HCEC 1CT (cell line): Measurements from ENCODE around the gene TUBA3D.
"Not testable (repeated sequence)": the region's sequence is repeated elsewhere in the genome, so short reads cannot be mapped to it uniquely, and the experiment has no call there.

Experiments used
- DNase-seq: peaks from one replicate; pipeline ENCODE4 v3.0.0-alpha.2; 2017

TUBA3D gene

GRCh38 chr2:131475831-131476230 is at the start of gene TUBA3D:
Gene TUBA3D (plus strand): TSS chr2:131476119. CDS start chr2:131476200, 81 bp downstream.
- DNase-seq = no peak

- DNase-seq = no peak
These were observed 49.2 kb upstream of the TUBA3D start for GRCh38 chr2:131426727-131427126.

- peak; percentile 48 for DNase-seq
These were observed 44.6 kb upstream of the TUBA3D start for GRCh38 chr2:131431336-131431735.

GRCh38 chr2:131440742-131441468 is 35.0 kb upstream of the TUBA3D start:
- not testable (repeated sequence) for DNase-seq

- DNase-seq = not testable (repeated sequence)
These were observed 31.0 kb upstream of the TUBA3D start for GRCh38 chr2:131444736-131445514.

GRCh38 chr2:131445515-131445797 is 30.5 kb upstream of the TUBA3D start:
- not testable (repeated sequence) for DNase-seq

GRCh38 chr2:131445896-131446295 is 30.0 kb upstream of the TUBA3D start:
- no peak for DNase-seq

GRCh38 chr2:131447981-131448380 is 27.9 kb upstream of the TUBA3D start:
- DNase-seq = not testable (repeated sequence)

GRCh38 chr2:131451265-131451949 is 24.5 kb upstream of the TUBA3D start:
- not testable (repeated sequence) for DNase-seq

- not testable (repeated sequence) for DNase-seq
These were observed 21.0 kb upstream of the TUBA3D start for GRCh38 chr2:131454914-131455313.

GRCh38 chr2:131467722-131468121 is 8.2 kb upstream of the TUBA3D start:
- not testable (repeated sequence) for DNase-seq

- not testable (repeated sequence) for DNase-seq
These were observed 5.0 kb upstream of the TUBA3D start for GRCh38 chr2:131470944-131471343.

- not testable (repeated sequence) for DNase-seq
These were observed 4.3 kb upstream of the TUBA3D start for GRCh38 chr2:131471624-131472023.

- DNase-seq = not testable (repeated sequence)
These were observed 2.7 kb upstream of the TUBA3D start for GRCh38 chr2:131473266-131473665.

- not testable (repeated sequence) for DNase-seq
These were observed 444 bp downstream of the TUBA3D start for GRCh38 chr2:131476363-131476762.

- DNase-seq = not testable (repeated sequence)
These were observed 1.3 kb downstream of the TUBA3D start for GRCh38 chr2:131477227-131477626.

GRCh38 chr2:131478074-131478849 is 2.3 kb downstream of the TUBA3D start:
- DNase-seq = not testable (repeated sequence)

GRCh38 chr2:131478850-131479461 is 3.0 kb downstream of the TUBA3D start:
- not testable (repeated sequence) for DNase-seq

- DNase-seq = not testable (repeated sequence)
These were observed 4.4 kb downstream of the TUBA3D start for GRCh38 chr2:131480351-131480750.

GRCh38 chr2:131482506-131483155 is 6.7 kb downstream of the TUBA3D start:
- not testable (repeated sequence) for DNase-seq

- not testable (repeated sequence) for DNase-seq
These were observed 8.3 kb downstream of the TUBA3D start for GRCh38 chr2:131483981-131484820.
